HEK293 (cell line): Measurements from ENCODE around the gene SP7.

Experiments used
- CTCF ChIA-PET: fragments of 350-600 bp; formaldehyde crosslinking; extraction: SDS; loops from one replicate; lab custom pipeline; 2021; ENCODE audit warnings: antibody characterized with exemption; lab: Yijun Ruan, JAX
- POLR2A ChIA-PET: fragments of 300-600 bp; formaldehyde crosslinking; extraction: SDS; loops from one replicate; lab custom pipeline; 2020; ENCODE audit warnings: antibody characterized with exemption, inconsistent platforms; lab: Yijun Ruan, JAX
- H3K27ac ChIP-seq: fragments of 200-500 bp; sonication (Bioruptor generic); 2 replicates; pipeline ENCODE4 v1.5.1; 2014; ENCODE audit warnings: low read depth, low read length, control low read depth, inconsistent platforms; ENCODE audit errors: extremely low read depth
- H3K36me3 ChIP-seq, 2 experiments: fragments of 200-500 bp in 1 of 2; sonication (Bioruptor generic) in 1 of 2; 1 replicate in 1 of 2; 2 replicates in 1 of 2; pipeline ENCODE4 v1.5.1; 2014 to 2017; ENCODE audit warnings: inconsistent platforms in 2 of 2, low read length in 2 of 2; ENCODE audit not compliant: control insufficient read depth in 2 of 2, insufficient read depth in 1 of 2
- H3K4me1 ChIP-seq: fragments of 200-500 bp; sonication (Bioruptor generic); 2 replicates; pipeline ENCODE4 v1.5.1; 2014; ENCODE audit warnings: mild to moderate bottlenecking, low read length, inconsistent platforms; ENCODE audit not compliant: control insufficient read depth, insufficient read depth
- H3K4me3 ChIP-seq: 2 replicates; pipeline ENCODE4 v1.5.1; 2011; ENCODE audit warnings: low read depth, mild to moderate bottlenecking, control low read depth, low read length, moderate library complexity
- H3K9me3 ChIP-seq: fragments of 200-500 bp; sonication (Bioruptor generic); 2 replicates; pipeline ENCODE4 v1.5.1; 2014; ENCODE audit warnings: low read depth, low read length, inconsistent platforms; ENCODE audit not compliant: control insufficient read depth, insufficient read depth
- GLIS1 ChIP-seq: fragments of 450-650 bp; formaldehyde crosslinking; IDR thresholded peaks from 2 replicates; pipeline ENCODE4 v1.5.1; 2016; ENCODE audit warnings: missing biosample characterization, missing genetic modification characterization
- KLF1 ChIP-seq: fragments of 450-650 bp; formaldehyde crosslinking; IDR thresholded peaks from 2 replicates; pipeline ENCODE4 v1.5.1; 2016; ENCODE audit warnings: missing biosample characterization, missing genetic modification characterization
- OSR2 ChIP-seq: fragments of 450-650 bp; formaldehyde crosslinking; IDR thresholded peaks from 2 replicates; pipeline ENCODE4 v1.5.1; 2016; ENCODE audit warnings: missing biosample characterization, missing genetic modification characterization
- SCRT2 ChIP-seq: fragments of 450-650 bp; formaldehyde crosslinking; IDR thresholded peaks from 2 replicates; pipeline ENCODE4 v1.5.1; 2016; ENCODE audit warnings: missing biosample characterization, missing genetic modification characterization
- WT1 ChIP-seq: fragments of 450-650 bp; formaldehyde crosslinking; IDR thresholded peaks from 2 replicates; pipeline ENCODE4 v1.5.1; 2016; ENCODE audit warnings: missing biosample characterization, missing genetic modification characterization
- ZBTB48 ChIP-seq: fragments of 450-650 bp; formaldehyde crosslinking; IDR thresholded peaks from 2 replicates; pipeline ENCODE4 v1.5.1; 2016; ENCODE audit warnings: missing biosample characterization, missing genetic modification characterization
- ZNF169 ChIP-seq: fragments of 450-650 bp; formaldehyde crosslinking; IDR thresholded peaks from 2 replicates; pipeline ENCODE4 v1.5.1; 2016; ENCODE audit warnings: missing biosample characterization, missing genetic modification characterization
- ZNF184 ChIP-seq: fragments of 450-650 bp; IDR thresholded peaks from 2 replicates; pipeline ENCODE4 v1.5.1; 2018; ENCODE audit warnings: missing biosample characterization, mild to moderate bottlenecking, missing genetic modification characterization
- ZNF24 ChIP-seq: fragments of 450-650 bp; formaldehyde crosslinking; IDR thresholded peaks from 2 replicates; pipeline ENCODE4 v1.5.1; 2016; ENCODE audit warnings: missing biosample characterization, missing genetic modification characterization
- ZNF48 ChIP-seq: fragments of 450-650 bp; formaldehyde crosslinking; IDR thresholded peaks from 2 replicates; pipeline ENCODE4 v1.5.1; 2016; ENCODE audit warnings: missing biosample characterization, missing genetic modification characterization
- ZNF600 ChIP-seq: fragments of 450-650 bp; formaldehyde crosslinking; IDR thresholded peaks from 2 replicates; pipeline ENCODE4 v1.5.1; 2016; ENCODE audit warnings: missing biosample characterization, missing genetic modification characterization
- ZNF654 ChIP-seq: fragments of 450-650 bp; formaldehyde crosslinking; IDR thresholded peaks from 2 replicates; pipeline ENCODE4 v1.5.1; 2016; ENCODE audit warnings: low read depth, missing biosample characterization, missing genetic modification characterization
- ZNF660 ChIP-seq: fragments of 450-650 bp; IDR thresholded peaks from 2 replicates; pipeline ENCODE4 v1.5.1; 2018; ENCODE audit warnings: missing biosample characterization, mild to moderate bottlenecking, missing genetic modification characterization
- TF ChIP-seq, protein P1 (sequence below): fragments of 450-650 bp; formaldehyde crosslinking; IDR thresholded peaks from 2 replicates; pipeline ENCODE4 v1.5.1; 2016; ENCODE audit warnings: missing biosample characterization, missing genetic modification characterization
- TF ChIP-seq, protein P2 (sequence below): fragments of 450-650 bp; formaldehyde crosslinking; IDR thresholded peaks from 2 replicates; pipeline ENCODE4 v1.5.1; 2016; ENCODE audit warnings: missing biosample characterization, missing genetic modification characterization
- TF ChIP-seq, protein P3 (sequence below): fragments of 450-650 bp; formaldehyde crosslinking; IDR thresholded peaks from 2 replicates; pipeline ENCODE4 v1.5.1; 2016; ENCODE audit warnings: missing biosample characterization, missing genetic modification characterization
- TF ChIP-seq, protein P4 (sequence below): fragments of 450-650 bp; formaldehyde crosslinking; IDR thresholded peaks from 2 replicates; pipeline ENCODE4 v1.5.1; 2016; ENCODE audit warnings: missing biosample characterization, missing genetic modification characterization

The SP7 gene

DNA sequence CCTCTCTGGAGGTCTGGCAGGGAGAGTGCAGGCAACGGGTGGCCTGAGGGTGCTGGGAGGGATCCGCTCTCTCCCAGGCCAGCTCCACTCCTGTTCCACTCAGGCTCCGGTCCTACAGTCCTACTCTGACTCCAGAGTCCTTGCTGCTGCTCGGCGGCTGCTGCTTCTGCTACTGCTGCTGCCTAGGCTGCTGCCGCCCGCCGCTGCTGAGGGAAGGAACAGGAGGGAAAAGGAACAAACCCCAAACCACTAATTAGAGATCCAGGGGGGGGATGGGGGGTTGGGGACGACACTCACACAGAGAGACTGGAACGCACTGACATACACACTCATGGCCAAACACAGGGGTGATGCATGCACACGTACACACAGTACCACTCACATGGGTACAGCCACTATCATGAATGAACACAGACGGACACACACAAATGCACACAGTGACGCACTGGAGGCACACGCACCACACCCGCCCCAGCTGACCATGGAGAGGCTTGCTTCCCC, at the start of gene SP7:
Gene SP7 (minus strand): TSS at position 174 of the 501 bp plus-strand sequence. CDS start 708 bp downstream, outside the sequence.
- Histone ChIP-seq H3K4me1 (no peaks in the 10 kb centered on the region), H3K9me3 (no peaks in the 10 kb centered on the region), H3K36me3 (no peaks in the 10 kb centered on the region), H3K27ac (no peak within 1 kb of the TSS), H3K4me3 (no peak within 1 kb of the TSS)
- ChIA-PET CTCF (interaction anchor here (1.2 to 1.9 kb wide), 4 partner anchors 8 to 16 kb away, joined by 3 to 6 read pairs (median 5); partner anchors contain the start of gene AAAS), POLR2A (interaction anchor here (1.0 to 1.7 kb wide), 3 partner anchors 8 to 11 kb away, joined by 3 to 8 read pairs (median 4); no protein-coding TSS in a partner anchor)
- TF ChIP-seq OSR2 = peak; percentile 68; the same call in 1 of the 2 replicates
- TF ChIP-seq WT1 = no peak

DNA sequence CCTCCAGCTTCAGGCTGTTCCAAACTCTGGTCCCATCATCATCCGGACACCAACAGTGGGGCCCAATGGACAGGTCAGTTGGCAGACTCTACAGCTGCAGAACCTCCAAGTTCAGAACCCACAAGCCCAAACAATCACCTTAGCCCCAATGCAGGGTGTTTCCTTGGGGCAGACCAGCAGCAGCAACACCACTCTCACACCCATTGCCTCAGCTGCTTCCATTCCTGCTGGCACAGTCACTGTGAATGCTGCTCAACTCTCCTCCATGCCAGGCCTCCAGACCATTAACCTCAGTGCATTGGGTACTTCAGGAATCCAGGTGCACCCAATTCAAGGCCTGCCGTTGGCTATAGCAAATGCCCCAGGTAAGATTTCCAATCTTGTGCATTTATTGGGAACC, 47.1 kb upstream of the SP7 start:
- ChIA-PET CTCF (interaction anchor here (1.0 to 8.0 kb wide), 3 partner anchors 30 to 58 kb away, joined by 3 to 114 read pairs (median 4); no protein-coding TSS in a partner anchor), POLR2A (interaction anchor here (0.5 kb wide), 1 partner anchor 18 kb away, joined by 3 read pairs; no protein-coding TSS in a partner anchor)
- Histone ChIP-seq H3K9me3 (no peaks in the 10 kb centered on the region), H3K27ac (no peak overlapping the region), H3K4me1 (peaks cover 21% of the 10 kb centered on the region), H3K4me3 (no peak overlapping the region), H3K36me3 (peaks cover 43 to 46% of the 10 kb centered on the region in 2 experiments)
- TF ChIP-seq, protein P1, sequence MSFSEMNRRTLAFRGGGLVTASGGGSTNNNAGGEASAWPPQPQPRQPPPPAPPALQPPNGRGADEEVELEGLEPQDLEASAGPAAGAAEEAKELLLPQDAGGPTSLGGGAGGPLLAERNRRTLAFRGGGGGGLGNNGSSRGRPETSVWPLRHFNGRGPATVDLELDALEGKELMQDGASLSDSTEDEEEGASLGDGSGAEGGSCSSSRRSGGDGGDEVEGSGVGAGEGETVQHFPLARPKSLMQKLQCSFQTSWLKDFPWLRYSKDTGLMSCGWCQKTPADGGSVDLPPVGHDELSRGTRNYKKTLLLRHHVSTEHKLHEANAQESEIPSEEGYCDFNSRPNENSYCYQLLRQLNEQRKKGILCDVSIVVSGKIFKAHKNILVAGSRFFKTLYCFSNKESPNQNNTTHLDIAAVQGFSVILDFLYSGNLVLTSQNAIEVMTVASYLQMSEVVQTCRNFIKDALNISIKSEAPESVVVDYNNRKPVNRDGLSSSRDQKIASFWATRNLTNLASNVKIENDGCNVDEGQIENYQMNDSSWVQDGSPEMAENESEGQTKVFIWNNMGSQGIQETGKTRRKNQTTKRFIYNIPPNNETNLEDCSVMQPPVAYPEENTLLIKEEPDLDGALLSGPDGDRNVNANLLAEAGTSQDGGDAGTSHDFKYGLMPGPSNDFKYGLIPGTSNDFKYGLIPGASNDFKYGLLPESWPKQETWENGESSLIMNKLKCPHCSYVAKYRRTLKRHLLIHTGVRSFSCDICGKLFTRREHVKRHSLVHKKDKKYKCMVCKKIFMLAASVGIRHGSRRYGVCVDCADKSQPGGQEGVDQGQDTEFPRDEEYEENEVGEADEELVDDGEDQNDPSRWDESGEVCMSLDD = no peak
- peak; percentile 60; the same call in 1 of the 2 replicates for TF ChIP-seq ZNF600 (tag by site-specific recombination)

DNA sequence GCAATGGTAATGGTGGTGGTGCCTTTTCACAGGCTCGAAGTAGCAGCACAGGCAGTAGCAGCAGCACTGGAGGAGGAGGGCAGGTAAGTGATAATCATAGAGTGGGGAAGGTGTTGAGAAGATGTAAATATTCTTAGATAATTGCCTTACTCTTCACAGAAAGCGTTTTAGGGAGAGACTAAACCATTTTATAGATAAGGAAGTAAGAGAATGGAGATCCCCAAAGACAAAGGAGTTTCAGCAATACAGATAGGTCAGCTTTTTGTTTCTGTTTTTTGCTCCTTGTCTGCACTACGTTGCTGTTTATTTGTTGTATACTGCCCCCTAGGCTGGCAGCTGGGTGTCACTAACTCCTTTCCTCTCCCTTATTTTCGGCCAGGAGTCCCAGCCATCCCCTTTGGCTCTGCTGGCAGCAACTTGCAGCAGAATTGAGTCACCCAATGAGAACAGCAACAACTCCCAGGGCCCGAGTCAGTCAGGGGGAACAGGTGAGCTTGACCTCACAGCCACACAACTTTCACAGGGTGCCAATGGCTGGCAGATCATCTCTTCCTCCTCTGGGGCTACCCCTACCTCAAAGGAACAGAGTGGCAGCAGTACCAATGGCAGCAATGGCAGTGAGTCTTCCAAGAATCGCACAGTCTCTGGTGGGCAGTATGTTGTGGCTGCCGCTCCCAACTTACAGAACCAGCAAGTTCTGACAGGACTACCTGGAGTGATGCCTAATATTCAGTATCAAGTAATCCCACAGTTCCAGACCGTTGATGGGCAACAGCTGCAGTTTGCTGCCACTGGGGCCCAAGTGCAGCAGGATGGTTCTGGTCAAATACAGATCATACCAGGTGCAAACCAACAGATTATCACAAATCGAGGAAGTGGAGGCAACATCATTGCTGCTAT, 45.8 kb upstream of the SP7 start:
- ChIA-PET CTCF (interaction anchor here (0.6 to 8.0 kb wide), 11 partner anchors 13 to 344 kb away, joined by 3 to 114 read pairs (median 4); partner anchors contain the start of gene AAAS), POLR2A (interaction anchor here (0.5 to 1.1 kb wide), 3 partner anchors 57 to 119 kb away, joined by 3 to 4 read pairs (median 3); partner anchors contain the start of gene TARBP2)
- Histone ChIP-seq H3K36me3 (peaks cover 42 to 43% of the 10 kb centered on the region in 2 experiments), H3K4me1 (peaks cover 17% of the 10 kb centered on the region), H3K9me3 (no peaks in the 10 kb centered on the region), H3K4me3 (no peak overlapping the region), H3K27ac (peak overlapping the region; percentile 56)
- TF ChIP-seq ZNF184 (tag by site-specific recombination) (0 out of 2 replicates have a peak, but pooled peaks have one; percentile 10), GLIS1 (tag by site-specific recombination) (peak; percentile 20; the same call in 1 of the 2 replicates), ZNF24 (tag by site-specific recombination) (no peak), ZNF654 (tag by site-specific recombination) (peak; percentile 11; the same call in 1 of the 2 replicates), ZNF48 (tag by site-specific recombination) (no peak), ZNF169 (no peak), SCRT2 (tag by site-specific recombination) (peak; percentile 90), ZBTB48 (0 out of 2 replicates have a peak, but pooled peaks have one; percentile 44), KLF1 (tag by site-specific recombination) (no peak), ZNF660 (tag by site-specific recombination) (peak; percentile 91)
- TF ChIP-seq, protein P2, sequence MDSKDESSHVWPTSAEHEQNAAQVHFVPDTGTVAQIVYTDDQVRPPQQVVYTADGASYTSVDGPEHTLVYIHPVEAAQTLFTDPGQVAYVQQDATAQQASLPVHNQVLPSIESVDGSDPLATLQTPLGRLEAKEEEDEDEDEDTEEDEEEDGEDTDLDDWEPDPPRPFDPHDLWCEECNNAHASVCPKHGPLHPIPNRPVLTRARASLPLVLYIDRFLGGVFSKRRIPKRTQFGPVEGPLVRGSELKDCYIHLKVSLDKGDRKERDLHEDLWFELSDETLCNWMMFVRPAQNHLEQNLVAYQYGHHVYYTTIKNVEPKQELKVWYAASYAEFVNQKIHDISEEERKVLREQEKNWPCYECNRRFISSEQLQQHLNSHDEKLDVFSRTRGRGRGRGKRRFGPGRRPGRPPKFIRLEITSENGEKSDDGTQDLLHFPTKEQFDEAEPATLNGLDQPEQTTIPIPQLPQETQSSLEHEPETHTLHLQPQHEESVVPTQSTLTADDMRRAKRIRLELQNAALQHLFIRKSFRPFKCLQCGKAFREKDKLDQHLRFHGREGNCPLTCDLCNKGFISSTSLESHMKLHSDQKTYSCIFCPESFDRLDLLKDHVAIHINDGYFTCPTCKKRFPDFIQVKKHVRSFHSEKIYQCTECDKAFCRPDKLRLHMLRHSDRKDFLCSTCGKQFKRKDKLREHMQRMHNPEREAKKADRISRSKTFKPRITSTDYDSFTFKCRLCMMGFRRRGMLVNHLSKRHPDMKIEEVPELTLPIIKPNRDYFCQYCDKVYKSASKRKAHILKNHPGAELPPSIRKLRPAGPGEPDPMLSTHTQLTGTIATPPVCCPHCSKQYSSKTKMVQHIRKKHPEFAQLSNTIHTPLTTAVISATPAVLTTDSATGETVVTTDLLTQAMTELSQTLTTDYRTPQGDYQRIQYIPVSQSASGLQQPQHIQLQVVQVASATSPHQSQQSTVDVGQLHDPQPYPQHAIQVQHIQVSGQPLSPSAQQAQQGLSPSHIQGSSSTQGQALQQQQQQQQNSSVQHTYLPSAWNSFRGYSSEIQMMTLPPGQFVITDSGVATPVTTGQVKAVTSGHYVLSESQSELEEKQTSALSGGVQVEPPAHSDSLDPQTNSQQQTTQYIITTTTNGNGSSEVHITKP = peak; percentile 37
- TF ChIP-seq, protein P3, sequence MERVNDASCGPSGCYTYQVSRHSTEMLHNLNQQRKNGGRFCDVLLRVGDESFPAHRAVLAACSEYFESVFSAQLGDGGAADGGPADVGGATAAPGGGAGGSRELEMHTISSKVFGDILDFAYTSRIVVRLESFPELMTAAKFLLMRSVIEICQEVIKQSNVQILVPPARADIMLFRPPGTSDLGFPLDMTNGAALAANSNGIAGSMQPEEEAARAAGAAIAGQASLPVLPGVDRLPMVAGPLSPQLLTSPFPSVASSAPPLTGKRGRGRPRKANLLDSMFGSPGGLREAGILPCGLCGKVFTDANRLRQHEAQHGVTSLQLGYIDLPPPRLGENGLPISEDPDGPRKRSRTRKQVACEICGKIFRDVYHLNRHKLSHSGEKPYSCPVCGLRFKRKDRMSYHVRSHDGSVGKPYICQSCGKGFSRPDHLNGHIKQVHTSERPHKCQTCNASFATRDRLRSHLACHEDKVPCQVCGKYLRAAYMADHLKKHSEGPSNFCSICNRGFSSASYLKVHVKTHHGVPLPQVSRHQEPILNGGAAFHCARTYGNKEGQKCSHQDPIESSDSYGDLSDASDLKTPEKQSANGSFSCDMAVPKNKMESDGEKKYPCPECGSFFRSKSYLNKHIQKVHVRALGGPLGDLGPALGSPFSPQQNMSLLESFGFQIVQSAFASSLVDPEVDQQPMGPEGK (tag by site-specific recombination) = 0 out of 2 replicates have a peak, but pooled peaks have one; percentile 27
- TF ChIP-seq, protein P4, sequence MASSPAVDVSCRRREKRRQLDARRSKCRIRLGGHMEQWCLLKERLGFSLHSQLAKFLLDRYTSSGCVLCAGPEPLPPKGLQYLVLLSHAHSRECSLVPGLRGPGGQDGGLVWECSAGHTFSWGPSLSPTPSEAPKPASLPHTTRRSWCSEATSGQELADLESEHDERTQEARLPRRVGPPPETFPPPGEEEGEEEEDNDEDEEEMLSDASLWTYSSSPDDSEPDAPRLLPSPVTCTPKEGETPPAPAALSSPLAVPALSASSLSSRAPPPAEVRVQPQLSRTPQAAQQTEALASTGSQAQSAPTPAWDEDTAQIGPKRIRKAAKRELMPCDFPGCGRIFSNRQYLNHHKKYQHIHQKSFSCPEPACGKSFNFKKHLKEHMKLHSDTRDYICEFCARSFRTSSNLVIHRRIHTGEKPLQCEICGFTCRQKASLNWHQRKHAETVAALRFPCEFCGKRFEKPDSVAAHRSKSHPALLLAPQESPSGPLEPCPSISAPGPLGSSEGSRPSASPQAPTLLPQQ (tag by site-specific recombination) = 0 out of 2 replicates have a peak, but pooled peaks have one; percentile 38
